ENCODE data around the gene SOX3. TPM values are rescaled to one million over a fixed set of nuclear protein-coding genes. Genes with fewer than 3 reads are reported as not detected.

Gene SOX3
- total RNA-seq, 4 donors from 2014 or later: not detected

Other genes with a start within 250 kb of the SOX3 start
- 100 to 1,000 TPM; 244 to 714 (median 523) TPM for gene LINC00632, start 204.7 kb upstream of the SOX3 start, total RNA-seq

All from omental fat pad (tissue), 4 donors.